Astrocyte (in vitro differentiated cells and primary cell): ENCODE results near the gene KCNQ1. TPM values are rescaled to one million over a fixed set of nuclear protein-coding genes. Genes with fewer than 3 reads are reported as not detected.

Source experiments
- DNase-seq: peaks from one replicate; pipeline ENCODE4 v3.0.0-alpha.2; 2010; ENCODE audit warnings: low read depth
- FAIRE-seq: peaks from 2 replicates; lab custom pipeline; 2011; peaks lifted over from hg19 to GRCh38; lab: Jason Lieb, UNC
- H2AFZ ChIP-seq: 2 replicates; pipeline ENCODE4 v1.6.0; 2012; ENCODE audit warnings: low read depth, low read length, inconsistent platforms
- H3K27ac ChIP-seq: 2 replicates; pipeline ENCODE4 v1.5.1; 2011; ENCODE audit warnings: low read depth, low read length, inconsistent platforms
- H3K27me3 ChIP-seq: 2 replicates; pipeline ENCODE4 v1.6.0; 2011; ENCODE audit warnings: low read length, inconsistent platforms; ENCODE audit not compliant: insufficient read depth
- H3K36me3 ChIP-seq: 2 replicates; pipeline ENCODE4 v1.5.1; 2011; ENCODE audit warnings: low read length, inconsistent platforms; ENCODE audit not compliant: insufficient read depth
- H3K4me1 ChIP-seq: 2 replicates; pipeline ENCODE4 v1.5.1; 2011; ENCODE audit warnings: low read length, inconsistent platforms; ENCODE audit not compliant: insufficient read depth
- H3K4me2 ChIP-seq: 2 replicates; pipeline ENCODE4 v1.6.0; 2012; ENCODE audit warnings: low read length, inconsistent platforms
- H3K4me3 ChIP-seq: 2 replicates; pipeline ENCODE4 v1.5.1; 2011; ENCODE audit warnings: low read depth, mild to moderate bottlenecking, low read length, inconsistent platforms; ENCODE audit not compliant: insufficient read depth
- H3K79me2 ChIP-seq: 2 replicates; pipeline ENCODE4 v1.6.0; 2012; ENCODE audit warnings: mild to moderate bottlenecking, low read length, inconsistent platforms; ENCODE audit not compliant: insufficient read depth
- H3K9ac ChIP-seq: 2 replicates; pipeline ENCODE4 v1.6.0; 2012; ENCODE audit warnings: mild to moderate bottlenecking, low read length, inconsistent platforms
- H3K9me3 ChIP-seq: 2 replicates; pipeline ENCODE4 v1.5.1; 2012; ENCODE audit warnings: low read depth, mild to moderate bottlenecking, low read length, inconsistent platforms; ENCODE audit not compliant: insufficient read depth
- H4K20me1 ChIP-seq: 2 replicates; pipeline ENCODE4 v1.6.0; 2012; ENCODE audit warnings: low read length, inconsistent platforms; ENCODE audit not compliant: insufficient read depth
- H3K27ac Mint-ChIP-seq: one replicate; pipeline ENCODE4 v1.8.0; 2021; ENCODE audit warnings: mild to moderate bottlenecking, mixed read lengths; ENCODE audit not compliant: unreplicated experiment
- H3K27me3 Mint-ChIP-seq: one replicate; pipeline ENCODE4 v1.8.0; 2021; ENCODE audit warnings: low read depth, mixed read lengths; ENCODE audit not compliant: unreplicated experiment
- H3K36me3 Mint-ChIP-seq: one replicate; pipeline ENCODE4 v1.8.0; 2021; ENCODE audit warnings: low read depth, mixed read lengths; ENCODE audit not compliant: unreplicated experiment
- H3K4me1 Mint-ChIP-seq: one replicate; pipeline ENCODE4 v1.8.0; 2021; ENCODE audit warnings: low read depth, mixed read lengths; ENCODE audit not compliant: unreplicated experiment
- H3K4me3 Mint-ChIP-seq: one replicate; pipeline ENCODE4 v1.8.0; 2021; ENCODE audit warnings: mild to moderate bottlenecking, moderate library complexity, mixed read lengths; ENCODE audit not compliant: unreplicated experiment
- H3K9me3 Mint-ChIP-seq: one replicate; pipeline ENCODE4 v1.8.0; 2021; ENCODE audit warnings: mild to moderate bottlenecking, mixed read lengths; ENCODE audit not compliant: unreplicated experiment
- CTCF ChIP-seq: IDR thresholded peaks from 2 replicates; pipeline ENCODE4 v1.5.1; 2011; ENCODE audit warnings: low read depth, mild to moderate bottlenecking, inconsistent platforms, low read length, moderate library complexity; ENCODE audit not compliant: insufficient read depth
- EZH2 ChIP-seq: IDR thresholded peaks from 2 replicates; pipeline ENCODE4 v1.6.1; 2012; ENCODE audit warnings: mild to moderate bottlenecking, low read length, inconsistent platforms; ENCODE audit not compliant: insufficient read depth
- total RNA-seq: library from RNA; stranded (reverse); gene quantifications from 2 replicates; pipeline ENCODE4 v1.2.1, GENCODE V29; 2021

KCNQ1 gene
- total RNA-seq, 1 donor from 2014 or later, result not detected

- Mint-ChIP-seq H3K27ac (no peak overlapping the region), H3K36me3 (no peaks in the 10 kb centered on the region), H3K9me3 (no peaks in the 10 kb centered on the region), H3K27me3 (peaks cover 7% of the 10 kb centered on the region), H3K4me1 (no peaks in the 10 kb centered on the region), H3K4me3 (no peak overlapping the region)
- no peak overlapping the region for H3K4me3 ChIP-seq
- FAIRE-seq (no peak), DNase-seq (no peak)
- H2AFZ ChIP-seq, result no peak overlapping the region
- H3K27ac ChIP-seq, result no peak overlapping the region
- H3K4me1 ChIP-seq, result no peaks in the 10 kb centered on the region
- TF ChIP-seq EZH2, result no peak
- H4K20me1 ChIP-seq, result no peaks in the 10 kb centered on the region
- H3K36me3 ChIP-seq, result no peaks in the 10 kb centered on the region
- no peak overlapping the region for H3K9ac ChIP-seq
- H3K27me3 ChIP-seq, result peaks cover 3% of the 10 kb centered on the region
- no peaks in the 10 kb centered on the region for H3K9me3 ChIP-seq
- no peak overlapping the region for H3K4me2 ChIP-seq
- H3K79me2 ChIP-seq, result no peaks in the 10 kb centered on the region
Measured at GRCh38 chr11:2415601-2416380, 29.0 kb upstream of the KCNQ1 start.

GRCh38 chr11:2416765-2417164, 28.0 kb upstream of the KCNQ1 start:
- Histone ChIP-seq H3K27me3 (peaks cover 3% of the 10 kb centered on the region), H4K20me1 (no peaks in the 10 kb centered on the region), H3K27ac (no peak overlapping the region), H3K4me2 (no peak overlapping the region), H3K9me3 (no peaks in the 10 kb centered on the region), H3K4me1 (no peaks in the 10 kb centered on the region), H2AFZ (no peak overlapping the region), H3K36me3 (no peaks in the 10 kb centered on the region), H3K4me3 (no peak overlapping the region), H3K9ac (no peak overlapping the region), H3K79me2 (no peaks in the 10 kb centered on the region)
- no peak for TF ChIP-seq CTCF
- no peak for TF ChIP-seq EZH2
- no peaks in the 10 kb centered on the region for H3K9me3 Mint-ChIP-seq
- H3K27me3 Mint-ChIP-seq, result peaks cover 7% of the 10 kb centered on the region
- H3K27ac Mint-ChIP-seq, result no peak overlapping the region
- H3K36me3 Mint-ChIP-seq, result no peaks in the 10 kb centered on the region
- no peak for FAIRE-seq
- no peak overlapping the region for H3K4me3 Mint-ChIP-seq
- H3K4me1 Mint-ChIP-seq, result no peaks in the 10 kb centered on the region
- no peak for DNase-seq

- DNase-seq (no peak), FAIRE-seq (no peak)
- Histone ChIP-seq H3K9me3 (no peaks in the 10 kb centered on the region), H3K4me1 (no peaks in the 10 kb centered on the region), H3K9ac (no peak overlapping the region), H2AFZ (no peak overlapping the region), H3K27me3 (peaks cover 3% of the 10 kb centered on the region), H3K36me3 (no peaks in the 10 kb centered on the region), H3K4me2 (no peak overlapping the region), H3K4me3 (no peak overlapping the region), H3K79me2 (no peaks in the 10 kb centered on the region), H4K20me1 (no peaks in the 10 kb centered on the region), H3K27ac (no peak overlapping the region)
- no peaks in the 10 kb centered on the region for H3K4me1 Mint-ChIP-seq
- no peak overlapping the region for H3K27ac Mint-ChIP-seq
- no peak overlapping the region for H3K4me3 Mint-ChIP-seq
- TF ChIP-seq CTCF, result no peak
- no peak for TF ChIP-seq EZH2
- no peaks in the 10 kb centered on the region for H3K36me3 Mint-ChIP-seq
- H3K9me3 Mint-ChIP-seq, result no peaks in the 10 kb centered on the region
- peaks cover 6% of the 10 kb centered on the region for H3K27me3 Mint-ChIP-seq
Measured at GRCh38 chr11:2417856-2418692, 26.7 kb upstream of the KCNQ1 start.
